T-helper 2 cell treated with Interferon-gamma antibody and Interleukin-4, amounts not matched to agents 100 ng/mL and 5 ng/mL, for 36 hours (primary cell): ENCODE results near the gene CMSS1. TPM values are rescaled to one million over a fixed set of nuclear protein-coding genes. Genes with fewer than 3 reads are reported as not detected.
"Not testable (repeated sequence)": the region's sequence is repeated elsewhere in the genome, so short reads cannot be mapped to it uniquely, and the experiment has no call there.

Source experiments
- intact Hi-C: fragments of 100-400 bp; cut with micrococcal nuclease; formaldehyde crosslinking; loops from one replicate; pipeline ENCODE4 v1.15.1; 2023
- total RNA-seq: library from RNA; stranded (reverse); gene quantifications from 2 replicates; pipeline ENCODE4 v1.2.3, GENCODE V29; 2022

Gene CMSS1
- total RNA-seq, 1 donor from 2014 or later, result 53.2 TPM

DNA sequence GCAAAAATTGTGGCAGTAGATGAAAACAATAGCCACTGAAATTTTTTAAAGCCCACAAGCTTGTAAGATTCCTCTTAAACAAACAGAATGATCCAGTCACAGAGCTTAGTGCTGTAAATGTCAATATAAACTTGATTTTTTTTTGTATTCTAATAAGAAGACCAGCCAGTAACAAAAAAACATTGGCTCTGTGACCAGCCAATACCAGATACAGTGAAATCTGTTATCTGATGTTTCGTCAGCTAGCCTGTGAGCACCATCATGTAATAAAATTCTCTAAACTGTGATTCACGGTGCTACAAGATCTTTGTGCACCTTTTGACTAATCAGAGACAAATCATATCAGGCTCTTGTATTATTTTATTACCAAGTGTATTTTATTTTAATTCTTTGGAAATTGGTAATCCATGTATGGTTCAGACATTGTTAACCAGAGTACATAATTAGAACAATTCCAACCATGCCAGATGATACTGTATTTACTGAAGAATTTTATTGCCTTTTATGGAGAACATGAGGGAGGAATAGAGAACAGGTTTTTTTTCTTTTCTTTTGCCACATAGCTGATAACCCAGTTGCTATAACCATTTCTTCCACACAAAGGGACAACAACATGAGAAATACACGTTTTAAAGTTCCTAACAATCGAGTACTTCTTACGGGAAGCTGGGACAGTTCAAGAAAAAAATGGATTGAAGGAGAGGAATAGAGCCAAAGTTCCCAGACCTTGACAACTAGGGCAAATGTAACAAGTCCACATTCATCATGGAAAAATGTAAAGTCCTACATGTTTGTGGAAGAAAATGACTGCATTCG, 224.7 kb downstream of the CMSS1 start:
- intact Hi-C loops, result no loop called here

- intact Hi-C loops, result no loop called here
Observed at GRCh38 chr3:100043271-100043670, 225.6 kb downstream of the CMSS1 start.

DNA sequence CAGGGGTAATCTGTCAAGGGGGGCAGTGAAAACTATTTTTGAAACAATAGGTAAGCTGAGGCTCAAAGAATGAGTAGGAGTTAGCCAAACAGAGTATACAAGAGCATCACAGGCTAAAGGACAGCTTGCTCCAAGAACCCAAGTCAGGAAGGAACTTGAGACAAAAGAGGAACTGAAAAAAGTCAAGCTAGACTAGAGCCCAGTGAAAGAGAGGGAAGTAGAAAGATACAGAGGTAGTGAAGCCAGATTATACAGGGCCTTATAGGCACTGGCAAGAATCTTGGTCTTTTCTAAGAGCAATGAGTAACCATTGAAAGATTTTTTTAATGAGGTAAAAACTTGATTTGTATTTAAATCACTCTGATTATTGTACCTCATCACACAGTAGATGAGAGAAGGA, 226.7 kb downstream of the CMSS1 start:
- intact Hi-C loops, result no loop called here

GRCh38 chr3:100045696-100046095, 228.0 kb downstream of the CMSS1 start:
- intact Hi-C loops, result no loop called here

DNA sequence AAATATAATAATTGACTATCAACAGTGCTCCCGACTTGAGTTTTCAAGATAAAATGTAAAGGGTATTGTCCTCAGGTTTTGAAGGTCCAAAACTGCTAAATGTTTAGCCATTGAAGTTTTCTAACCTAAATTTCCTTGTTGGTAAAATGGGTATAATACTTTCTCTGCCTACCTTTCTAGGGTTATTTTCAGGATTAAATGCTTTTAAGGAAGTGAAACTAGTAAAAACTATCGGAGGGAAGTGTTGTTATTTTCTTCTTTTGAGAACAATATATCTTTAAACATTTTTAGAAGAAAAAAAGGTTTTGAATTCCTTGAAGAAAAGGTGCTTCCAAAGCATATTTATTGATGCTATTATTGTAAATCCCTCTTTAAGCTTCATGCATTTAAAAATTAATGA, 229.3 kb downstream of the CMSS1 start:
- intact Hi-C loops, result no loop called here

GRCh38 chr3:100047455-100048141, 229.9 kb downstream of the CMSS1 start:
- intact Hi-C loops, result no loop called here

DNA sequence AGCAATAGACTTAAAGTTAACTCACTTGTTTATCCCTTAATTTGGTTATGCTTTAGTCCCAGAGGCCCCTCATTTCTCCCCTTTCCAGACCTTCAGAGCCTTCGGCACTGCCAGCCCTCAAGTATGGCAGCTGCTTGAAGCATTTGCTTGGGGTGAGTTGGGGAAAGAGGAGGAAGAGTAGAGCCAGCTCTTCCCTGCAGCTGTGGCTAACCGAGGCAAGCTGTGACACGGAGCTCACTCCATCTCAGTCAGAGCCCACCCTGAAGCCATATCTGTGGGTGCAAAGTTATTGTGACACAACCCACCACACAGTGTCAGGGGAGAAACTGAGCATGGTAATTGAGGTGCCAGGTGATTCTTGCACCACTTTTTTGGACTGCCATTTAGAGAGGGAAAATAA, 230.6 kb downstream of the CMSS1 start:
- intact Hi-C loops, result no loop called here

GRCh38 chr3:100051513-100051912, 233.9 kb downstream of the CMSS1 start:
- intact Hi-C loops, result not testable (repeated sequence)

DNA sequence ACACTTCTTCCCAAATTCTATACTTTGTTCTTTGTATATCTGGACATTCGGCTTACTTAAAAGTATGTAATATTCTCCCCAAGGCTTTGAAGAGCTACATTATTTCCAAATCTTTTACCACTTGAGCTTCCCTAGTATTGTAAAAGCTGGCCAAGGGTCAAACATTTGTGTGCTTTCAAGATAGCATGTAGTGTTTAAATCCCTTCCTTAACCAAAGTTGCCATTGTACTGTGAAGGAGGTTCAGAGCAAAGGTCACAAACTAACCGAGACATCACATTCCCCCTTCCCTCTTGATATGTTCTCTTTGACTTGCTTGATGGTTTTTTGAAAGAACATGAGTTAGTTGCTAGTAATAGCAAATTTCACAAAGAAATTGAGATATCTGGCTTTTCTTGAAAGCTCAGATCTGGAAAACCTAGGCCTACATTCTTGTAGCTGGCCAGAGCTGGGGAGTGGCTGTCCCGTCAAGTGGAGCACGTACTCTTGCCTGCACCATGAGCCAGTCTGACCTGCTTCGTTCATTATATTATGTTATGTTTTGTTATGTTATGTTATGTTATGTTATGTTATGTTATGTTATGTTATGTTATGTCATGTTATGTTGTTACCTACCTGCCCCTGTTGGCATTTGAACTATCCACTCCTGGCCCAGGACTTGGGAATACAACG, 236.4 kb downstream of the CMSS1 start:
- intact Hi-C loops, result no loop called here

- intact Hi-C loops, result no loop called here
Observed at GRCh38 chr3:100057716-100058575, 240.3 kb downstream of the CMSS1 start.

- intact Hi-C loops, result no loop called here
Observed at GRCh38 chr3:100059472-100059871, 241.8 kb downstream of the CMSS1 start.

GRCh38 chr3:100060685-100061484, 243.2 kb downstream of the CMSS1 start:
- intact Hi-C loops, result loop anchor here (5.0 kb wide), 1 partner anchor 36 kb away; no protein-coding TSS in a partner anchor

- intact Hi-C loops, result loop anchor here (5.0 kb wide), 1 partner anchor 35 kb away; no protein-coding TSS in a partner anchor
Observed at GRCh38 chr3:100062665-100063064, 245.0 kb downstream of the CMSS1 start.

- intact Hi-C loops, result loop anchor here (5.0 kb wide), 1 partner anchor 33 kb away; no protein-coding TSS in a partner anchor
Observed at GRCh38 chr3:100063929-100064461, 246.3 kb downstream of the CMSS1 start.

GRCh38 chr3:100067589-100067988, 249.9 kb downstream of the CMSS1 start:
- intact Hi-C loops, result loop anchor here (5.0 kb wide), 1 partner anchor 235 kb away; no protein-coding TSS in a partner anchor

- intact Hi-C loops, result loop anchor here (1.0 to 5.0 kb wide), 4 partner anchors 21 to 237 kb away; no protein-coding TSS in a partner anchor
Observed at GRCh38 chr3:100068826-100069225, 251.2 kb downstream of the CMSS1 start.

DNA sequence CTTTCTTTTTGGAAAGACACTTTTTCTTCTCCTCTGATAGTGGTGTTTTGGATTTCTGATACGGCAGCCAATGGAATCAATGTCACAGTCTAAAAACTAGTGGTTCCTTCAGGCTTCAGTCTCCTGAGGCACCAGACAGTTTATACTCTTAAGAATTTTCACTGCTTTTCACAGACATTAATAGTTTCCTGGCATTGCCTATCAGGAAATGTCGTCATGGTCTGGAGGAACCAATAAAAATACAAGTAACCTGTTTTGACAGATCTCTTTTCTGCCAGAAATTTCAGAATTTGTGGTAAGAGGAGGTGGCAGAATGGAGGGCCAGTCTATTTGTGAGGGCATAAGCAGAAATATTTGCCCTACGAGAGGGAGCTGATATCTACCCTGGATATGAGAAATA, 251.8 kb downstream of the CMSS1 start:
- intact Hi-C loops, result loop anchor here (1.0 to 5.0 kb wide), 4 partner anchors 21 to 237 kb away; no protein-coding TSS in a partner anchor

- intact Hi-C loops, result loop anchor here (1.0 to 10.0 kb wide), 5 partner anchors 9 to 522 kb away; partner anchors contain the start of genes LNP1 and TOMM70
Observed at GRCh38 chr3:100072326-100073048, 254.8 kb downstream of the CMSS1 start.
